B cell (primary cell): ENCODE results near the gene TMIGD2. TPM values are rescaled to one million over a fixed set of nuclear protein-coding genes. Genes with fewer than 3 reads are reported as not detected.
A peak's percentile ranks its signal among the peaks of the same experiment; 100 is the strongest.

Source experiments
- ATAC-seq: fragments of 200-7000 bp; cut with Tn5 transposase; one replicate; pipeline ENCODE4 v1.10.0; 2021; ENCODE audit warnings: low read depth, mild to moderate bottlenecking, moderate number of reproducible peaks, moderate library complexity
- CTCF ChIA-PET: fragments of 350-600 bp; sonication (Branson Sonifier 250); formaldehyde crosslinking; loops from one replicate; lab custom pipeline; 2021; ENCODE audit warnings: antibody characterized with exemption, inconsistent platforms; lab: Charles Lee
- POLR2A ChIA-PET: fragments of 350-600 bp; sonication (Branson Sonifier 250); formaldehyde crosslinking; loops from one replicate; lab custom pipeline; 2021; ENCODE audit warnings: antibody characterized with exemption; lab: Charles Lee
- DNase-seq: peaks from one replicate; pipeline ENCODE4 v3.0.0; 2013
- H2AFZ ChIP-seq: 2 replicates; pipeline ENCODE4 v1.6.1; 2012; ENCODE audit warnings: mild to moderate bottlenecking, low read depth, low read length; ENCODE audit not compliant: insufficient read depth, poor library complexity, severe bottlenecking
- H3K27ac ChIP-seq, 2 donors: 1 replicate in 1 of 2; 2 replicates in 1 of 2; pipeline ENCODE4 v1.5.1; 2012 to 2013; ENCODE audit warnings: low read length in 2 of 2, mild to moderate bottlenecking in 2 of 2, moderate library complexity in 1 of 2
- H3K27me3 ChIP-seq, 4 experiments: fragments of 200-600 bp in 1 of 4; sonication (generic) in 1 of 4; replicated peaks in 1 of 4; 1 replicate in 2 of 4; 2 replicates in 2 of 4; pipeline versions ENCODE4 v1.6.1 to v1.7.0; 2013 to 2016; ENCODE audit warnings: low read length in 3 of 4, mild to moderate bottlenecking in 2 of 4, mixed read lengths in 1 of 4, moderate library complexity in 1 of 4; ENCODE audit not compliant: insufficient read depth in 4 of 4, control insufficient read depth in 3 of 4; ENCODE audit errors: control extremely low read depth in 1 of 4
- H3K36me3 ChIP-seq, 2 experiments: replicated peaks in 1 of 2; 1 replicate in 1 of 2; 2 replicates in 1 of 2; pipeline versions ENCODE4 v1.6.1 to v1.7.1; 2013; ENCODE audit warnings: low read length in 1 of 2; ENCODE audit not compliant: insufficient read depth in 2 of 2, control insufficient read depth in 1 of 2; ENCODE audit errors: control extremely low read depth in 1 of 2, extremely low read depth in 1 of 2
- H3K4me1 ChIP-seq, 2 donors: fragments of 200-600 bp in 1 of 2; sonication (generic) in 1 of 2; 1 replicate in 1 of 2; 2 replicates in 1 of 2; pipeline versions ENCODE4 v1.5.1 to v1.6.1; 2013 to 2017; ENCODE audit warnings: low read length in 2 of 2; ENCODE audit not compliant: control insufficient read depth in 2 of 2, insufficient read depth in 2 of 2
- H3K4me2 ChIP-seq: replicated peaks from 2 replicates; pipeline ENCODE3; 2012; ENCODE audit warnings: mild to moderate bottlenecking, low read depth, low read length; ENCODE audit not compliant: poor library complexity, severe bottlenecking
- H3K4me3 ChIP-seq, 5 experiments: fragments of 200-600 bp in 1 of 5; sonication (generic) in 1 of 5; 1 replicate in 3 of 5; 2 replicates in 2 of 5; pipeline versions ENCODE4 v1.5.1 to v1.7.0; 2011 to 2016; ENCODE audit warnings: low read length in 4 of 5, mild to moderate bottlenecking in 4 of 5, low read depth in 2 of 5, control low read depth in 1 of 5, moderate library complexity in 1 of 5; ENCODE audit not compliant: insufficient read depth in 1 of 5; ENCODE audit errors: control extremely low read depth in 1 of 5, extremely low read depth in 1 of 5
- H3K79me2 ChIP-seq: fragments of 200-600 bp; sonication (generic); one replicate; pipeline ENCODE4 v1.6.0; 2016; ENCODE audit warnings: low read length; ENCODE audit not compliant: control insufficient read depth, insufficient read depth
- H3K9ac ChIP-seq: fragments of 200-600 bp; sonication (generic); 2 replicates; pipeline ENCODE4 v1.6.1; 2017; ENCODE audit warnings: mild to moderate bottlenecking, low read length, moderate library complexity
- H3K9me3 ChIP-seq, 3 donors: one replicate each; pipeline versions ENCODE4 v1.6.1 to v1.7.1; 2013; ENCODE audit warnings: low read length in 2 of 3; ENCODE audit not compliant: control insufficient read depth in 2 of 3, insufficient read depth in 1 of 3; ENCODE audit errors: control extremely low read depth in 1 of 3
- H4K20me1 ChIP-seq: 2 replicates; pipeline ENCODE4 v1.6.0; 2012; ENCODE audit warnings: mild to moderate bottlenecking, low read length; ENCODE audit not compliant: insufficient read depth, control insufficient read depth, poor library complexity, severe bottlenecking
- H3K27ac Mint-ChIP-seq: one replicate; pipeline ENCODE4 v1.8.0; 2021; ENCODE audit warnings: mixed read lengths
- H3K27me3 Mint-ChIP-seq: one replicate; pipeline ENCODE4 v1.8.0; 2021; ENCODE audit warnings: mixed read lengths
- H3K4me1 Mint-ChIP-seq: one replicate; pipeline ENCODE4 v1.8.0; 2021; ENCODE audit warnings: mixed read lengths
- H3K4me3 Mint-ChIP-seq: one replicate; pipeline ENCODE4 v1.8.0; 2021; ENCODE audit warnings: mixed read lengths
- H3K9me3 Mint-ChIP-seq: one replicate; pipeline ENCODE4 v1.8.0; 2022; ENCODE audit warnings: mixed read lengths; ENCODE audit not compliant: insufficient read depth
- EZH2 ChIP-seq: IDR thresholded peaks from 2 replicates; pipeline ENCODE4 v1.6.1; 2012; ENCODE audit warnings: borderline replicate concordance, low read depth, mild to moderate bottlenecking, moderate library complexity, low read length; ENCODE audit not compliant: insufficient read depth, poor library complexity, severe bottlenecking
- WGBS: methylation state at CpG from one replicate; pipeline ENCODE4 v1.1.5; 2013; ENCODE audit warnings: missing lambda C conversion rate; ENCODE audit not compliant: insufficient coverage; 5-methylcytosine and 5-hydroxymethylcytosine counted together
- intact Hi-C: fragments of 100-400 bp; cut with micrococcal nuclease; formaldehyde crosslinking; loops from one replicate; pipeline ENCODE4 v1.10.0; 2022
- polyA plus RNA-seq: library from polyadenylated mRNA; depleted of rRNA; stranded (reverse); fragments of >200 nt; gene quantifications from 2 replicates; pipeline ENCODE4 v1.2.3, GENCODE V29; 2012
- total RNA-seq, 2 donors: library from RNA; stranded (reverse); fragments of 120-200 nt in 1 of 2; gene quantifications; 1 replicate in 1 of 2; 2 replicates in 1 of 2; pipeline versions ENCODE4 v1.2.3 to v1.2.4, GENCODE V29; 2013 to 2022
- TF ChIP-seq, protein P1 (sequence below): fragments of 200-600 bp; IDR thresholded peaks from one replicate; pipeline ENCODE4 v1.8.0; 2022; ENCODE audit warnings: antibody characterized with exemption, mild to moderate bottlenecking

Gene TMIGD2
- total and polyA plus RNA-seq, 2 donors (not counting 1 experiment from before 2014, with no cell fraction given), result 0.24 TPM; not detected in 1

DNA sequence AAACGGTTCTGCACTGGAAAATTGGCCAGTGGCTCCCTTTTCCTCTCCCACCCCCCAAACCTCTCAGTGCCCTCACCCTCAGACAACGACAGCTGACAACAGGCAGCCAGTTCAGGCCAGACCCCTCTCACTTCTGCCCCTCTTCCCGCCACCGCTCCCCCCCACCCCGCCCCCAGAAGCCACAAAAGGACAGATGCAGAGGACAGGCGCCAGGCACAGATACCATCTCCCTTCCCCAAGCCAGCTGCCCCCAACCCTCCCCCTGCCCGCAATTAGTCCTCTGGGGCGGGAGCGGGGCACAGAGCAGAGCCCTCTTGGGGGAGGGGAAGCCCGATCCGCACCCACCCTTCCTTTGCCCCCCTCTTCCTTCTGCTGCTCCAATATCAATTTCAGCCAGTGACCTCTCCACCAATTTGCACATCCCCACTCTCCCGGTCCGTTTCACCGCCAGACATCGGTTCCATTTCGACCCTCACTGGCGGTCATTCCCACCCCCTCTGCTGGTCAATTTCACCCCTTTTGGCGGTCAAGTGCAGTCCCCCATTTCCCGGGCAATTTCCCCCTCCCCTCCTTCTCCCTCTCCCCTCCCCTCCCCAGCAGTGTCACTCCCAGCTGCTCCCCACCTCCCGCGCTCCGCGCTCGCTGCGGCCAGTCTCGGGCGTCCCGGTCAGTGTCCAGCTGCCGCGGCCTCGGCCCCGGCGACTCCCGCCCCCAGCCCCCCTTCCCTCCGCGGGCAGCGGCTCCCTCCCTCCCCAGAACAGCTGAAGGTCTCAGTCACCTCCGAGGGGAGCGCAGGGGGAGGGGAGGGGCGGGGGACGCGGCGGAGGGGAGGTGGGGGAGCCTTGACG is 23.5 kb downstream of the TMIGD2 start, which contains the start of gene SHD:
Gene SHD, plus strand, starts transcription at position 848 of the 848 bp plus-strand sequence. CDS start 798 bp downstream, outside the sequence.
- ChIA-PET CTCF (no interaction called here), POLR2A (no interaction called here)
- Histone ChIP-seq H3K9me3 (no peaks in the 10 kb centered on the region), H3K4me1 (peaks cover 4 to 8% of the 10 kb centered on the region in 2 donors), H3K4me3 (no peak within 1 kb of the TSS), H3K27ac (no peak within 1 kb of the TSS), H3K27me3 (peaks cover 0 to 21% (median 4%) of the 10 kb centered on the region in 4 experiments), H2AFZ (no peak within 1 kb of the TSS), H3K79me2 (no peaks in the 10 kb centered on the region), H3K9ac (no peak within 1 kb of the TSS), H3K36me3 (no peaks in the 10 kb centered on the region), H3K4me2 (peak within 1 kb of the TSS; percentile 38), H4K20me1 (no peaks in the 10 kb centered on the region)
- Mint-ChIP-seq H3K27me3 (peaks cover 10% of the 10 kb centered on the region), H3K9me3 (no peaks in the 10 kb centered on the region), H3K4me1 (peaks cover 4% of the 10 kb centered on the region), H3K27ac (no peak within 1 kb of the TSS), H3K4me3 (peak within 1 kb of the TSS; percentile 16)
- DNase-seq (no peak), ATAC-seq (no peak)
- TF ChIP-seq, protein P1, sequence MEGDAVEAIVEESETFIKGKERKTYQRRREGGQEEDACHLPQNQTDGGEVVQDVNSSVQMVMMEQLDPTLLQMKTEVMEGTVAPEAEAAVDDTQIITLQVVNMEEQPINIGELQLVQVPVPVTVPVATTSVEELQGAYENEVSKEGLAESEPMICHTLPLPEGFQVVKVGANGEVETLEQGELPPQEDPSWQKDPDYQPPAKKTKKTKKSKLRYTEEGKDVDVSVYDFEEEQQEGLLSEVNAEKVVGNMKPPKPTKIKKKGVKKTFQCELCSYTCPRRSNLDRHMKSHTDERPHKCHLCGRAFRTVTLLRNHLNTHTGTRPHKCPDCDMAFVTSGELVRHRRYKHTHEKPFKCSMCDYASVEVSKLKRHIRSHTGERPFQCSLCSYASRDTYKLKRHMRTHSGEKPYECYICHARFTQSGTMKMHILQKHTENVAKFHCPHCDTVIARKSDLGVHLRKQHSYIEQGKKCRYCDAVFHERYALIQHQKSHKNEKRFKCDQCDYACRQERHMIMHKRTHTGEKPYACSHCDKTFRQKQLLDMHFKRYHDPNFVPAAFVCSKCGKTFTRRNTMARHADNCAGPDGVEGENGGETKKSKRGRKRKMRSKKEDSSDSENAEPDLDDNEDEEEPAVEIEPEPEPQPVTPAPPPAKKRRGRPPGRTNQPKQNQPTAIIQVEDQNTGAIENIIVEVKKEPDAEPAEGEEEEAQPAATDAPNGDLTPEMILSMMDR, result no peak
- TF ChIP-seq EZH2, result no peak
- WGBS, result 3% methylated on average over 14 of the region's 44 CpGs
- intact Hi-C loops, result no loop called here

DNA sequence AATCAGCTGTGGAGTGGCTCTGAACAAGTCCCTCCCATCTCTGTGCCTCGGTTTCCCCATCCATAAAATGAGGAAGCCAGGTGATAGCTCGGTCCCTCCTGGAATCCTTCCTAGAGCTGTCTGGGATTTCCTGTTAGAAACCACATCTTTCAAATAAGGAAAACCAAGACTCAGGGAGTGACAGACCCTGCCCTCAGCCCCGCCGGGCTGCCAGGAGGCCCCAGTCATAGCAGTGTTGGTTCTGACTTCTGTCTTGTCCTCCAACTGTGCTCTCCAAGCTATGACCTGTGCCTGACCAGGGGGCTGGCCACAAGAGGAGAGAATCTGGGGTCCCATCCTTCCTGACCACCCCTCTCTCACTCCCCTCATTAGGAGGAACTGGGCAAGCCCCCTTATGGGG is 24.2 kb downstream of the TMIGD2 start:
- no peak overlapping the region for H3K4me3 ChIP-seq
- H3K4me3 Mint-ChIP-seq, result no peak overlapping the region
- peaks cover 4% of the 10 kb centered on the region for H3K4me1 Mint-ChIP-seq
- no peak overlapping the region for H3K4me2 ChIP-seq
- ChIA-PET POLR2A (interaction anchor here (0.6 kb wide), 1 partner anchor 14 kb away, joined by 7 read pairs; no protein-coding TSS in a partner anchor), CTCF (no interaction called here)
- H3K27me3 Mint-ChIP-seq, result peaks cover 10% of the 10 kb centered on the region
- no peaks in the 10 kb centered on the region for H3K9me3 ChIP-seq
- H3K4me1 ChIP-seq, result peaks cover 4 to 8% of the 10 kb centered on the region in 2 donors
- H4K20me1 ChIP-seq, result no peaks in the 10 kb centered on the region
- intact Hi-C loops, result no loop called here
- H3K27me3 ChIP-seq, result peaks cover 0 to 21% (median 4%) of the 10 kb centered on the region in 4 experiments
- H3K27ac Mint-ChIP-seq, result no peak overlapping the region
- DNase-seq (no peak), ATAC-seq (no peak)
- H3K36me3 ChIP-seq, result no peaks in the 10 kb centered on the region
- H3K9me3 Mint-ChIP-seq, result no peaks in the 10 kb centered on the region
- WGBS, result 15% methylated on average over 4 of the region's 4 CpGs
- no peaks in the 10 kb centered on the region for H3K79me2 ChIP-seq
- no peak overlapping the region for H2AFZ ChIP-seq
- H3K9ac ChIP-seq, result no peak overlapping the region
- no peak overlapping the region for H3K27ac ChIP-seq
- TF ChIP-seq EZH2, result no peak
- TF ChIP-seq, protein P1, result no peak
